ENCODE data around the gene LRRC7. TPM values are rescaled to one million over a fixed set of nuclear protein-coding genes. Genes with fewer than 3 reads are reported as not detected.

LRRC7 gene
- total and polyA plus RNA-seq, 7 donors, result 0.33 to 1.2 (median 0.94) TPM; not detected in 2

DNA sequence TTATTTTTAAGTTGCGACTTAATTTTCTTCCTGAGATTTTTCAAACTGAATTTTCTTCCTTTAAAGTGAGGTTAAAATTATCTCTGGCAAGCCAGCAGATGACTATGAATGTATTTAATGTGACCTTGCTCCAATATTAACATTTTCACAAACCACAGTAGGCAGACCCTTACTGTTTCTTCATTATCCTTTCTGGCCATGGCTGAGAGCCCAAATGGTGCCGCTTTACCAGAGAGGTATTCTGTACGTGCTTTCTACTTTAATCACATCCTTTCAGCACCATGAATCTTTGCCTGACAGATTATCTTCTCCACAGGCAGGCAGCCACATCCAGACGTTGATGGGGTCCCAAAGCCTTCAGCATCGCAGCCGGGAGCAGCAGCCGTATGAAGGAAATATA, 508.0 kb downstream of the LRRC7 start:
- TF ChIP-seq, protein P1, sequence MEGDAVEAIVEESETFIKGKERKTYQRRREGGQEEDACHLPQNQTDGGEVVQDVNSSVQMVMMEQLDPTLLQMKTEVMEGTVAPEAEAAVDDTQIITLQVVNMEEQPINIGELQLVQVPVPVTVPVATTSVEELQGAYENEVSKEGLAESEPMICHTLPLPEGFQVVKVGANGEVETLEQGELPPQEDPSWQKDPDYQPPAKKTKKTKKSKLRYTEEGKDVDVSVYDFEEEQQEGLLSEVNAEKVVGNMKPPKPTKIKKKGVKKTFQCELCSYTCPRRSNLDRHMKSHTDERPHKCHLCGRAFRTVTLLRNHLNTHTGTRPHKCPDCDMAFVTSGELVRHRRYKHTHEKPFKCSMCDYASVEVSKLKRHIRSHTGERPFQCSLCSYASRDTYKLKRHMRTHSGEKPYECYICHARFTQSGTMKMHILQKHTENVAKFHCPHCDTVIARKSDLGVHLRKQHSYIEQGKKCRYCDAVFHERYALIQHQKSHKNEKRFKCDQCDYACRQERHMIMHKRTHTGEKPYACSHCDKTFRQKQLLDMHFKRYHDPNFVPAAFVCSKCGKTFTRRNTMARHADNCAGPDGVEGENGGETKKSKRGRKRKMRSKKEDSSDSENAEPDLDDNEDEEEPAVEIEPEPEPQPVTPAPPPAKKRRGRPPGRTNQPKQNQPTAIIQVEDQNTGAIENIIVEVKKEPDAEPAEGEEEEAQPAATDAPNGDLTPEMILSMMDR (IDR thresholded peaks at IDR 0.05), result no peak
- Histone ChIP-seq H3K9me3 (no peaks in the 10 kb centered on the region), H3K27ac (no peak overlapping the region), H3K27me3 (ENCODE audit: insufficient read depth in 3 of 3, low read length in 2 of 3) (no peaks in the 10 kb centered on the region), H3K36me3 (ENCODE audit: insufficient read depth in 1 of 2, low read depth in 1 of 2) (no peaks in the 10 kb centered on the region), H3K4me1 (no peaks in the 10 kb centered on the region), H3K4me3 (no peak overlapping the region)
- WGBS, 3 donors, result 75 to 80% (median 76%) methylated on average over 7 of the region's 7 CpGs
- intact Hi-C loops (cut with DNase I), result no loop called here
- DNase-seq (no peak), ATAC-seq (no peak)

DNA sequence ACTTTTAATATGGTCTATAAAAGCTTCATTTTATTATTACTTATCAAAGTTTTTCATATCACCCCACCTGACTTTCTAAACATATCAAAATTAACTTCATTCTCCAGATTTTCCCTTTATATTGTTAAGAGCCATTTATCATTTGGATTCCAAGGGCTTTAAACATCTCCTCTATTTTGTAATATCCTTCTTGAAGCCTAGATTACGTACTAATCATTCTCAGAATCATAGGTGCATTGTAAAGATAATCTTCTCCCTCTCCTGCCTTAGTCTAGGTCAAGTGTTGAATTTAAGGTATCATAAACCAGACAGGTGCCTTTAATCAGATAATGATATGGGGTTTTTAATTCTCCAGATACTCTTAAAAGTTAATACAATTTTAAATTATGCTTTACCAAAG, 509.3 kb downstream of the LRRC7 start:
- DNase-seq (no peak), ATAC-seq (no peak)
- intact Hi-C loops (cut with DNase I), result no loop called here
- H3K27me3 ChIP-seq (ENCODE audit: insufficient read depth in 3 of 3, low read length in 2 of 3), result no peaks in the 10 kb centered on the region
- TF ChIP-seq, protein P1 (IDR thresholded peaks at IDR 0.05), result no peak
- no peaks in the 10 kb centered on the region for H3K9me3 ChIP-seq
- H3K36me3 ChIP-seq (ENCODE audit: insufficient read depth in 1 of 2, low read depth in 1 of 2), result no peaks in the 10 kb centered on the region
- H3K4me3 ChIP-seq, result no peak overlapping the region
- no peak overlapping the region for H3K27ac ChIP-seq
- WGBS, 3 donors, result 80 to 84% (median 83%) methylated on average over 1 of the region's 1 CpG
- no peaks in the 10 kb centered on the region for H3K4me1 ChIP-seq

DNA sequence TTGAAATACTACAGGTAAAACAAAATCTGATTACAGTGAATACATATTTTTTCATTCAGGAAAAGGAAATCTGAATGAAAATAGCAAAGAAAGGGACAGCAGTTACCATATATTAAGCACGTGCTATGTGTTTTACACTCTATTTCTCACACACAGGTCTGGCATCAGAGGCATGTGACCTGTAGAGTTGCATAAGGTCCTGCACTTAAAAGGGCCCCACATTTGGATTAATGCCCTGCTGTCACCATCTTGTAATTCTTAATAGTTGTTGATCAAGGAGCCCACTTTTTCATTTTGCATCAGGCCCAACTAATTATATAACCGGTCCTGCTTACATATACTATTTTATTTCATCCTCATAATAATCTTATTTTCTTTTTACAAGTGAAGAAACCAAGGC, 511.8 kb downstream of the LRRC7 start:
- intact Hi-C loops (cut with DNase I), result no loop called here
- Histone ChIP-seq H3K4me1 (no peaks in the 10 kb centered on the region), H3K36me3 (ENCODE audit: insufficient read depth in 1 of 2, low read depth in 1 of 2) (no peaks in the 10 kb centered on the region), H3K27ac (no peak overlapping the region), H3K27me3 (ENCODE audit: insufficient read depth in 3 of 3, low read length in 2 of 3) (no peaks in the 10 kb centered on the region), H3K4me3 (no peak overlapping the region), H3K9me3 (no peaks in the 10 kb centered on the region)
- ATAC-seq (no peak), DNase-seq (no peak)
- TF ChIP-seq, protein P1 (IDR thresholded peaks at IDR 0.05), result no peak
- WGBS, 3 donors, result 41 to 80% (median 74%) methylated on average over 2 of the region's 2 CpGs

DNA sequence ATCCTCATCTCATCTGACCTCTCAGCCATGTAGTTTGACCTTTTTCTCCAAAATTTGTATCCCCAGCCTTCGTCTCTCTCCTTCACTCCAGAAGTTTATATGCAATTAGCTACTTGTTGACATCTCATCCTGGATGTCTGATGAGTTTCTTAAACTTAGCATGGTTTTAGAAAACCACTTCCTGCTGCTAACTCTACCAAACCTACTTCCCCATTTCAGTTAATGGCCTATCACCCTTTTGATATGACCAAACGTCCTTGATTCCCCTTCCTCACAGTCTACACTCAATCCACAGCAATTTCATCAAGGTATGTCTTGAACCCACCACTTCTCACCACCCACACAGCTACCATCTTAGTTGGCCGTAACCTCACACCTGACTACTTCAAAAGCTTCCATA, 515.8 kb downstream of the LRRC7 start:
- H3K27me3 ChIP-seq (ENCODE audit: insufficient read depth in 3 of 3, low read length in 2 of 3), result no peaks in the 10 kb centered on the region
- 67 to 69% (median 68%) methylated on average over 3 of the region's 3 CpGs for WGBS, 3 donors
- no peak overlapping the region for H3K4me3 ChIP-seq
- no peaks in the 10 kb centered on the region for H3K4me1 ChIP-seq
- DNase-seq (no peak), ATAC-seq (no peak)
- H3K27ac ChIP-seq, result no peak overlapping the region
- H3K36me3 ChIP-seq (ENCODE audit: insufficient read depth in 1 of 2, low read depth in 1 of 2), result no peaks in the 10 kb centered on the region
- H3K9me3 ChIP-seq, result no peaks in the 10 kb centered on the region
- intact Hi-C loops (cut with DNase I), result no loop called here
- TF ChIP-seq, protein P1 (IDR thresholded peaks at IDR 0.05), result no peak

DNA sequence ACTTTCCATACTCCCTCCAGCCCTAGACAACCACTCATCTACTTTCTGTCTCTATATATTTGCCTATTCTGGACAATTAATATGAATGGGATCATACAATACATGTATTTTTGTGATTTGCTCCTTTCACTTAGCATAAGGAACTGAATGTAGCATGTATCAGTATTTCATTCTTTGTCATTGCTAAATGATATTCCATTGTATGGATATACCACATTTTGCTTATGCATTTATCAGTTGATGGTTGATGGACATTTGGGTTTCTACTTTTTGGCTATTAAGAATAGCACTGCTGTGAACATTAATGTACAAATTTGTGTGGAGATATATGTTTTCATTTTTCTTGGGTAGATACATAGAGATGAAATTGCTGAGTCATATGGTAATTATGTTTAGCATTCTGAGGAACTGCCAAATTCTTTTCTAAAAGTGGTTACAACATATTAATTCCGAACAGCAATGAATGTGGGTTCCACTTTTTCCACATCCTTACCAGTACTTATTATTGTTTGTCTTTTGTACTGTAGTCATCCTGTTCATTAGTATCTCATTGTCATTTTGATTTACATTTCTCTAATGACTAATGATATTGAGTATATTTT, 516.7 kb downstream of the LRRC7 start:
- Histone ChIP-seq H3K36me3 (ENCODE audit: insufficient read depth in 1 of 2, low read depth in 1 of 2) (no peaks in the 10 kb centered on the region), H3K4me1 (no peaks in the 10 kb centered on the region), H3K27me3 (ENCODE audit: insufficient read depth in 3 of 3, low read length in 2 of 3) (no peaks in the 10 kb centered on the region), H3K27ac (no peak overlapping the region), H3K4me3 (no peak overlapping the region), H3K9me3 (no peaks in the 10 kb centered on the region)
- TF ChIP-seq, protein P1 (IDR thresholded peaks at IDR 0.05), result no peak
- WGBS, 3 donors, result 67 to 87% (median 85%) methylated on average over 1 of the region's 1 CpG
- intact Hi-C loops (cut with DNase I), result no loop called here
- ATAC-seq, result no peak
- DNase-seq, result no peak

Data from psoas muscle (tissue), 8 donors.